NCI-H2227 treated with DMSO at 0.1 percent for 48 hours (cell line): ENCODE data around the gene SLC44A3.

Source experiments
- DNase-seq: peaks from one replicate; lab custom pipeline; 2025; lab: John Stamatoyannopoulos, UW

Gene SLC44A3

GRCh38 chr1:94803106-94803505, 17.1 kb upstream of the SLC44A3 start:
- no peak for DNase-seq

- no peak for DNase-seq
These were observed 16.4 kb upstream of the SLC44A3 start for GRCh38 chr1:94803517-94804441.

- no peak for DNase-seq
These were observed 15.7 kb upstream of the SLC44A3 start for GRCh38 chr1:94804442-94804837.

GRCh38 chr1:94805912-94806311, 14.2 kb upstream of the SLC44A3 start:
- DNase-seq = peak; percentile 24

GRCh38 chr1:94806441-94806871, 13.7 kb upstream of the SLC44A3 start:
- DNase-seq = peak; percentile 71

GRCh38 chr1:94807742-94808491, 12.2 kb upstream of the SLC44A3 start:
- no peak for DNase-seq

- DNase-seq = no peak
These were observed 11.5 kb upstream of the SLC44A3 start for GRCh38 chr1:94808669-94809068.

- no peak for DNase-seq
These were observed 7.2 kb upstream of the SLC44A3 start for GRCh38 chr1:94812985-94813384.

- no peak for DNase-seq
These were observed 4.1 kb upstream of the SLC44A3 start for GRCh38 chr1:94816030-94816429.

GRCh38 chr1:94817712-94818111, 2.4 kb upstream of the SLC44A3 start:
- DNase-seq = no peak

- no peak for DNase-seq
These were observed 766 bp upstream of the SLC44A3 start for GRCh38 chr1:94819238-94819944.

- no peak for DNase-seq
These were observed 779 bp downstream of the SLC44A3 start for GRCh38 chr1:94820936-94821335.

- no peak for DNase-seq
These were observed 1.6 kb downstream of the SLC44A3 start for GRCh38 chr1:94821636-94822305.

GRCh38 chr1:94823116-94823515, 3.0 kb downstream of the SLC44A3 start:
- DNase-seq = no peak

GRCh38 chr1:94825936-94826335, 5.8 kb downstream of the SLC44A3 start:
- DNase-seq = no peak

- DNase-seq = no peak
These were observed 7.3 kb downstream of the SLC44A3 start for GRCh38 chr1:94827434-94827833.

- no peak for DNase-seq
These were observed 8.1 kb downstream of the SLC44A3 start for GRCh38 chr1:94828251-94828650.

- no peak for DNase-seq
These were observed 11.5 kb downstream of the SLC44A3 start for GRCh38 chr1:94831641-94832040.

- DNase-seq = no peak
These were observed 12.3 kb downstream of the SLC44A3 start for GRCh38 chr1:94832446-94832845.

GRCh38 chr1:94832931-94833585, 12.9 kb downstream of the SLC44A3 start:
- DNase-seq = no peak

GRCh38 chr1:94836891-94837290, 16.7 kb downstream of the SLC44A3 start:
- no peak for DNase-seq
